ENCODE measurements around the gene VASH2. TPM values are rescaled to one million over a fixed set of nuclear protein-coding genes. Genes with fewer than 3 reads are reported as not detected.
"Not testable (repeated sequence)": the region's sequence is repeated elsewhere in the genome, so short reads cannot be mapped to it uniquely, and the experiment has no call there.

The VASH2 gene
- total RNA-seq (2014; rRNA removed; shearing (Covaris generic)): 4.4 and 4.8 TPM in 2 replicates

- DNase-seq (ENCODE audit: low read depth): peak; percentile 90
Measured at GRCh38 chr1:212950243-212951125, at the start of gene VASH2. Gene VASH2, plus strand, starts transcription at chr1:212950541. Its CDS starts 1,002 bp downstream, at chr1:212951543.

- DNase-seq (ENCODE audit: low read depth): no peak
Measured at GRCh38 chr1:212901290-212901689, 49.1 kb upstream of the VASH2 start.

GRCh38 chr1:212902054-212902453 is 48.3 kb upstream of the VASH2 start:
- DNase-seq (ENCODE audit: low read depth): no peak

- DNase-seq (ENCODE audit: low read depth): no peak
Measured at GRCh38 chr1:212903664-212904063, 46.7 kb upstream of the VASH2 start.

GRCh38 chr1:212908071-212908470 is 42.3 kb upstream of the VASH2 start:
- not testable (repeated sequence) for DNase-seq (ENCODE audit: low read depth)

GRCh38 chr1:212908971-212909370 is 41.4 kb upstream of the VASH2 start:
- no peak for DNase-seq (ENCODE audit: low read depth)

GRCh38 chr1:212909652-212910063 is 40.7 kb upstream of the VASH2 start:
- DNase-seq (ENCODE audit: low read depth): no peak

- not testable (repeated sequence) for DNase-seq (ENCODE audit: low read depth)
Measured at GRCh38 chr1:212910213-212910612, 40.1 kb upstream of the VASH2 start.

- not testable (repeated sequence) for DNase-seq (ENCODE audit: low read depth)
Measured at GRCh38 chr1:212913638-212914037, 36.7 kb upstream of the VASH2 start.

- DNase-seq (ENCODE audit: low read depth): not testable (repeated sequence)
Measured at GRCh38 chr1:212914110-212914509, 36.2 kb upstream of the VASH2 start.

- DNase-seq (ENCODE audit: low read depth): no peak
Measured at GRCh38 chr1:212914789-212915188, 35.6 kb upstream of the VASH2 start.

GRCh38 chr1:212915245-212916091 is 34.9 kb upstream of the VASH2 start:
- DNase-seq (ENCODE audit: low read depth): peak; percentile 27

- peak; percentile 75 for DNase-seq (ENCODE audit: low read depth)
Measured at GRCh38 chr1:212916481-212917133, 33.7 kb upstream of the VASH2 start.

- DNase-seq (ENCODE audit: low read depth): no peak
Measured at GRCh38 chr1:212917134-212917485, 33.2 kb upstream of the VASH2 start.

GRCh38 chr1:212917858-212918257 is 32.5 kb upstream of the VASH2 start:
- DNase-seq (ENCODE audit: low read depth): no peak

GRCh38 chr1:212918824-212919223 is 31.5 kb upstream of the VASH2 start:
- no peak for DNase-seq (ENCODE audit: low read depth)

GRCh38 chr1:212920246-212920645 is 30.1 kb upstream of the VASH2 start:
- DNase-seq (ENCODE audit: low read depth): no peak

- DNase-seq (ENCODE audit: low read depth): peak; percentile 21
Measured at GRCh38 chr1:212920896-212921295, 29.4 kb upstream of the VASH2 start.

- no peak for DNase-seq (ENCODE audit: low read depth)
Measured at GRCh38 chr1:212922016-212922415, 28.3 kb upstream of the VASH2 start.

GRCh38 chr1:212926372-212926771 is 24.0 kb upstream of the VASH2 start:
- no peak for DNase-seq (ENCODE audit: low read depth)

GRCh38 chr1:212928323-212929291 is 21.7 kb upstream of the VASH2 start:
- DNase-seq (ENCODE audit: low read depth): no peak

Data from Daoy (cell line).